Glomerular visceral epithelial cell (primary cell): Measurements from ENCODE around the gene MED12.

Experiments used
- DNase-seq: peaks from one replicate; pipeline ENCODE4 v3.0.0-alpha.2; 2016; ENCODE audit errors: extremely low spot score

The MED12 gene

DNA sequence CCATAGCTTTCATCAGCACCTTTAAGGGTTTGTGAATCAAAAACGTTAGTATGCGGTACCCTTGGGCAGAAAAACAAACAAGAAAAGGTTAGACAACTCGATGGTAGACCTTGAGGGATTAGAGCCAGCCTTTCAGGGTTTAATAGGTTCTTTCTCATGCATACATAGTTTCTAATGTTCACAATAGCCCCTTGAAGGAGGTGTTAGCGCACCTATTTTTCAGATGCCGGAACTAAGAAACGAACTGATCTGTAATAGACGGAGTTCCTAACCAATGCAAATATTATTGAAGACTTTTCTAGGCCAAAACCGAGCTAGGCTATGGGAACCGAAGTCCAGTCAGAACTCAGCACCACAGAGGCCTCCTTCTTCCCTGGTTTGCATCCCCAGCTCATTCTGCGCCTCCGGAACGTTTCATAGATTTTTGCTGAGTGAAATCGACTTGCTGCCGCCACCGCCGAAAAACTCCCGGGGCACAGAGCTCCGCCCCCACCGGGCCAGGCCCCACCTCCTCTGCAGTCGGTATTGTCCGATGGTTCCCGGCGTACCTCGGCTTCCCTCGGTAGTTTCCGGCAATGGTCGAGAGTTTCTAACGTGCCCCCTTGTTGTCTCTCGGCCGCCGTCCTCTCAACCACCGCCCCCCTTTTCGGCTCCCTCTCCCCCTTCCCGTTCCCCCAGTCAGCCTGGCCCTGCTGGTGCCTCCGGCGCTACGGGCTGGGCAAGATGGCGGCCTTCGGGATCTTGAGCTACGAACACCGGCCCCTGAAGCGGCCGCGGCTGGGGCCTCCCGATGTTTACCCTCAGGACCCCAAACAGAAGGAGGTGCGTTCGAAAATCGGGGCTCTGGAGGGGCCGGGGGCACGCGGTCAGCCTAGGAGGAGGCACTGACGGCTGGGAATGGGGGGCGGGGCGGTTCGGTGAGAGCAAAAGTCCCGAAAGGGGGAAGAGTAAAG is at the start of gene MED12:
Gene MED12, plus strand, starts transcription at position 565 of the 953 bp plus-strand sequence. Its CDS starts 159 bp downstream, at position 724.
- DNase-seq, result peak; percentile 75

DNA sequence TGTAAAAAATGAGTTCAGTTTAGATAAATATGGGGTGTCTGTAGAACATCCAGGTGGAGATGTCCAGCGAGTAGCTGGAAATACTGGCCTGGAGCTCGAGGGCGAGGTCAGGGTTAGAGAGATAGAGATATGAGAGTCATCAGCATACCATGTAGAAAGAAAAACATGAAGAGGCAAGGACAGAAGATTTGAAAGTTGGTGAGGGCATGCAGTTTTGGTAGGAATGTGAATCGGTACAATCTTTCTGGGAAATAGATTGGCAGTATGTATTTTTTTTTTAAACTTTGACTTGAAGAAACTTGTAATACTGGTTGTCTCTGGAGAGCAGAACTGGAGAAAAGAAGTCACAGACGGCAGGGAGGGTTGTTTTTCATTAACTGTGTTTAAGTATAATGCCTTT is 47.9 kb upstream of the MED12 start:
- no peak for DNase-seq

DNA sequence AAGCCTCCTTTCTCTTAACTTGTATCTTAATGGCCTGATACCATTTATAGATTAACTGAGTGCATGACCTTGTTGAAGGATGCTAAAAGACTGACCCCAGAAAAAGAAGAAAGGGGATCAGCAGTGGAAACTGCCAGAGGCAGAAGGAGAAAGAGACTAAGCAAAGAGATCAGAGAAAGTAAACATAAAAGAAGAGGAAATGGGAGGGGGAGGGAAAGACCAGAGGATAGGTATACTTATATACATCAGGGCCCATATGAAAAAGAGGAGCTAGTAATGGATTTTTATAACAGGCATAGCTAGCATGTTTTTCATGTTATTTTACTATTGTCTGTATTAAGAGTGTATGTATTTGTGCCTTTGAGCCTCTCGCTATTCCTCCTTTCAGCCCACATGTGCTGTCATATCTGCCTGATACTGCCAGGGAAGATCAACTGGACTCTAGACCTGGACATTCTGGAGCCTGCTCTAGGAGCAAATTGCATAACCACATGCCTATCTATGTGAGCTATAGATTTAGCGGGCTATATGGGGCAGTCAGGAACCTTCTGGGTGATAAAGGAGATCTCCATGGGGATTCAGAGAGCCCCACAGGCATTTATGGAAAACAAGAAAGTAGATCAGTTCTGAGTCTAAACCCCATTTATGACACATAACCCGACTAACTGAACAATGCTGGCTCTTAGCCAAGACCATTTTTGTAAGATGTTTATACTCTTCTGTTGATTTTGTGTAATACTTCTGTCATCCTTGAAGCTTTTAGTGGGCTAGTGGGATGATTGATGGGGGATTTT is 36.9 kb upstream of the MED12 start:
- no peak for DNase-seq

DNA sequence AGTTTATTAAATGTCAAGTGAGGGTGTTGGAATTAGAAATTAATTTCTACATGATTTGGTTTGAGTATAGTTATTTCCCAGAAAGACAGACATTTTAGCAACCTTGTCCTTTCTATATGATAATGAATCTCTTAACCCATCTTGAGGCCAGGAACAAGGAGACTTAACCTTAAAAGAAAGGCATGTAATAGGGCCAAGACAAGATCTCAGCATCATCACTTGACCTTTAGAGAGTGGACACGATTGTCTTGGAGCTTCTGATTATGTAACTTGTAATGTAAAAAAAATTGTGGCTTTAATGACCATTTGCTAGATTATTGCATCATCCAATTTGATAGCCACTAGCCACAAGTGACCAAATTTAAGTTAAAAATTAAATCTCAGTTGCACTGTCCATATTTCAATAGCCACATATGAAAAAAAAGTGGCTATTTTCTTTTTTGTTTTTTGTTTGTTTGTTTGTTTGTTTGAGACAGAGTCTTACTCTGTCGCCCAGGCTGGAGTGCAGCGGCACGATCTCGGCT is 36.2 kb upstream of the MED12 start:
- DNase-seq, result no peak

DNA sequence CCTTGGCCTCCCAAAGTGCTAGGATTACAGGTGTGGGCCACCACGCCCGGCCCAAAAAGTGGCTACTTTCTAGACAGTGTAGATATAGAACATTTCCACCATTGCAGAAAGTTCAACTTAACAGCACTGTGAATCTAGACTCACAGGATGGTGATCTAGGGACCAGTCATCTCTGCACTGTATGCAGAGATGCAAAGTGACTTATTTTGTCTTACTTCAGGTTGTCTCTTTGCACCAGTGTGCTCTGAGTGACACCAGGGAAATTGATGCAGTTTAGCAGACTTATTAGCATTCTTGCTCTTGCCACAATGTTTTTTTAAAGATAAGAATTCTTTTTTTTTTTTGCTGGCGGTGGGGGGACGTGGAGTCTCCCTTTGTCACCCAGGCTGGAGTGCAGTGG is 35.6 kb upstream of the MED12 start:
- DNase-seq, result no peak

DNA sequence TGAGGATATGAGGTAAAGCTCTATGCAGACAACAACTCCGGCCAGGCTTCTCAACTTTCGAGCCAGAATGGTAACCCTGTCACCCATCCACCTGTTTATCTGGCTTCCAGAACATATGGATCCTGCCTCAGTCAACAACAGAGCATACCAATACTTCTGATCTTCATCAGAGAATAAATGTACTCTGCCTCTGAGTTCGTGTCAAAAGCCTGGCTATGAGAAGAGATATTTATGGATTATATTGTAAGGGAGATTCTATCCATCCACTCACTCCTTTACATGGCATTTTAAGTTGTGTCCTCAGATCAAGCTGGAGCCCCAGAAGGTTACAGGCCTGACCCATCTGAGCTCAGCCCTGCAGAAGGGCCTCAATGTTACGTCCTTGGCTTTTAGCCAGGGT is 32.5 kb upstream of the MED12 start:
- no peak for DNase-seq

DNA sequence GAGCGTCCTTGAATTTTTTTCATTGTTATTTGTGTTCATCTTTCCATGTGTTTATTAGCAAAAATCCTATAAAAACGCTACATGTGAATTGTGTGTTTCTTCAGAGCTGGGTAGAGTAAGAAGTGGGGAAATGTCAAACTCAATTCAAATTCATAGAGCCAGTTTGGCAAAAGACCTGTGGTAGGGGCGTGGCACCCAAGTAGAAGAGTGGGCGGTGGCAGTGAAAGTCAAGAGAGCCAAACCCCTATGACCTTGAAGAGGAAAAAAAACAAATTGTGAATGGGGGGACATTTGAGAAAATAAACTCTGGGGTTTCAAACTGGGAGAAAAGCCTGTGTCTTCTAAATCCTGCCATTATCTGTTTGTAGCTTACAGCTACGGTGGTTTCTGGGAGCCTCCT is 27.1 kb upstream of the MED12 start:
- DNase-seq, result no peak

DNA sequence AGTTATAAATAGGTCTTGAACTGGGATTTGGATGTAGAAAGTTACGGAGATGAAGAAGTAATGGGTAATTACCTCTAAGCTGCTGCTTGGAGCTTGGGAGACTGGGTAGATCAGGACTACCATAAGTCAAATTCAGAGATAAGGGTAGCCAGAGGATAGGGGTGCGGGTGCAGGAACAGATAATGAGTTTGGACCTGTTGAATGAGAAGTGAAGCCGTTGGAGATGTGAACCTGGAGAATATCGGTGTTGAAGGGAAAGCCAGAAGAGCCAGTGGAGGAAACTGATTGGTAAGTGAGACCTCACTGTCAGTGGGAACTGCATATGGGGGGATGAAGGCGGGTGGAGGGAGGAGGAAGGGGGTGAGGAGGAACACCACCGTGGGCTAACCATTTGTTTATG is 23.4 kb upstream of the MED12 start:
- DNase-seq, result no peak

DNA sequence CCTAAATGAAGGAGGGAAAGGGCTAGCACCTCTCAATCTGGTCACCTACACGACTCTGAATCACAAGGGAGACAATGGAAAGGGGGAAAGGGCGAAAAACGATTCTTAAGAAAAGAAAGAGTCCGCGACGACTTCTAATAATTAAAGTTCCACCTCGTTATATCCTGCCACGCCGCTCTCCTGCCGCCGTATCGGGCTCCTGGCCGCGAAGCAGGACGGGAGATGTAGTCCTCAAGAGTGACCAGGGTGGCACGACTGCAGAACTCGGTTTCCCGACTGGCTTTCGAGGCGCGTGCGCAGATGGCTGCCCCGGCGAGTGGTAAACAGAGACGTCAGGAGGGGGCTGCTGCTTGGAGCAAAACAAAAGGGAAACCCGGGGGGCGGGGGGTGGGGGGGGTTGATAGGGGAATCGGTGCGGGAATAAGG is 22.8 kb upstream of the MED12 start, which contains the start of gene FOXO4:
Gene FOXO4, plus strand, starts transcription at position 297 of the 426 bp plus-strand sequence. CDS start 678 bp downstream, outside the sequence.
- DNase-seq, result peak; percentile 81

DNA sequence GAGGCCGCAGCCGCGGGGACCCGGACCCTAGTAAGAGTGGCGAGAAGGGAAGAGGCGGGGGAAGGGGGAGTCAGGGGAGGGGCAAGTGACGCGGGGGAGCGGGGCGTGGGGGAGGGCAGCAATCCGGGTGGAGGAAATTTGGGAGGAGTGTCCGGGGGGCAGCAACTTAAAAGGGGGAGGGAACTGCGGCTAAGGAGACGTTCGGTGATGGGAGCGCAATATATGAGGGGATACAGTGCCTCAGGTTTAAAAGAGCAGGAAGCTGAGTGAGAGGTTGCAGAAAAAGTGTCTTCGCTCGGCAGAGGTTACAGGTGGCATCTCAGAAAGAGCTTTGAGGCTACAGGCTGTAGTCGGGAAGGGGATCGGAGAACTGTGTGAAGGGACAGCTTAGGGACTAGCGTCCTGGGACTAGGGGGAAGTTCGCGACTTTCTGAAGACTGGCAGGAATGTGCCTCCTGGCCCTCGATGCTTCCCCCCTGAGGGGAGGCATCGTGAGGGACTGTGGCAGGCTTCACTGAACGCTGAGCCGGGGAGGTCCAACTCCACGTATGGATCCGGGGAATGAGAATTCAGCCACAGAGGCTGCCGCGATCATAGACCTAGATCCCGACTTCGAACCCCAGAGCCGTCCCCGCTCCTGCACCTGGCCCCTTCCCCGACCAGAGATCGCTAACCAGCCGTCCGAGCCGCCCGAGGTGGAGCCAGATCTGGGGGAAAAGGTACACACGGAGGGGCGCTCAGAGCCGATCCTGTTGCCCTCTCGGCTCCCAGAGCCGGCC is 22.2 kb upstream of the MED12 start:
- peak; percentile 56 for DNase-seq

DNA sequence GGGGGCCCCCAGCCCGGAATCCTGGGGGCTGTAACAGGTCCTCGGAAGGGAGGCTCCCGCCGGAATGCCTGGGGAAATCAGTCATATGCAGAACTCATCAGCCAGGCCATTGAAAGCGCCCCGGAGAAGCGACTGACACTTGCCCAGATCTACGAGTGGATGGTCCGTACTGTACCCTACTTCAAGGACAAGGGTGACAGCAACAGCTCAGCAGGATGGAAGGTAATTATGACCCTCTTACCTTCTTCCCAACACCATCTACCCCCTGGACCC is 21.7 kb upstream of the MED12 start:
- DNase-seq, result no peak

DNA sequence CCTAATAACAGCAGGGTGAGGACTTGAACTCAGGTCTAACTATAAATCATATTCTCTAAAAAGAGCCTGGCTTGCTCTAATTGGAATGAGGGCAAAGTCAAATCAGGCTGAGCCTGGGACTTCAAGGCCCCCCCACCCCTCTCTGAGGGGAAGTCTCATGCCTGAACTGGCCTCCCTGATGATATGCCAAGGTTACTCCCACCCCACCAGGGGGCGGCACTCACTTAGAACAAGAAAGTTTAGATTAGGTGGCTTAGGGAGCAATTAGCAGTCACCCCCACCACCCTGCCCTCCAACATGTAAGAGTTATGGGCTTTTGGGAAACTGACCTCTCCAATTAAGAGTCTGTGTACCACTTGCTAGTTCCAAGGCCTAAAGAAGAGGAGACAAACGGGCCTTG is 20.1 kb upstream of the MED12 start:
- peak; percentile 34 for DNase-seq

DNA sequence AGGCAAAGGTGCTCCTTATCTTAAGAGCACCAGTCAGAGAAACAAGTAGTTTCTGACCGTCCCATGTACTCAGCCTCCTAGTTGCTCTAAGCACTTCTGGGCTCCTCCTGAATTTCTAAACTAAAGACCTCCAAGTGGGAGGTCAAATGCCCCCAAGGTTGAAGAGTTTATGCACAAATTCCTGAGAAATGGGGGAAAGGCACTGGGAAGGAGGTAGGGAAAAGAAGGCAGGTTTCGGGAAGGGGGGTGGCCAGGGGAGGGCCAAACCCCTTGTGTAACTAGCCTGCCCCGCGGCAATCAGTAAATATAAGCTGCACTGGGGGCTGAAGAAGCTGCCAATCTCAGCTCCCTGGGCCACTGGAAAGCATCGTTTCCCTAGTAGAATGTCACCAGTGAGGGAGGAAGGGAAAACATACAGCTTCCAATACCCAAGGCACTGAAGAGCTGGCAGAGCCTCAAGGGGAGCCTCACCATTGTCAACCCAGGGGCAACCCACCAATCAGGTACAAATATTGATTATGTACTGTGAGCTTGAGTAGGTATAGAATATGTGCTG is 19.4 kb upstream of the MED12 start:
- no peak for DNase-seq

DNA sequence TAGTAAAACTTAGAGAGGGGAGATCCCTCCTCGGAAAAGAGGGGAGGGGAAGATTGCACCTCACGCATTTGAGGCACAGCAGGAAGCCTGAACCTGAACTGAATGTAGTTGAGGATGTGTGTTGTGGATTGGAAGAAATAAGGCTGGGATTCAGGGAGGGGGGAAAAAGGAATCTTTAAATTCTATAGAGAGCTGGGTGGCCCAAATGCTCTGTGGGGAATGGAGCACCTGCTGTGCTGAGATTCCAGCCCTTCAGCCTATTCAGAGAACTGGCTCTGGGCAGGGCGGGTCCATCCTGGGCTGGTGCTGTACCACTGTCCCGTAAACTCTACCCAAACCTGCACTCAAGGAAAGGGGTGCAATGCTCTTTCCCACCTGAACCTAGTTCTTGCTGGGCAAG is 18.7 kb upstream of the MED12 start:
- DNase-seq, result no peak

DNA sequence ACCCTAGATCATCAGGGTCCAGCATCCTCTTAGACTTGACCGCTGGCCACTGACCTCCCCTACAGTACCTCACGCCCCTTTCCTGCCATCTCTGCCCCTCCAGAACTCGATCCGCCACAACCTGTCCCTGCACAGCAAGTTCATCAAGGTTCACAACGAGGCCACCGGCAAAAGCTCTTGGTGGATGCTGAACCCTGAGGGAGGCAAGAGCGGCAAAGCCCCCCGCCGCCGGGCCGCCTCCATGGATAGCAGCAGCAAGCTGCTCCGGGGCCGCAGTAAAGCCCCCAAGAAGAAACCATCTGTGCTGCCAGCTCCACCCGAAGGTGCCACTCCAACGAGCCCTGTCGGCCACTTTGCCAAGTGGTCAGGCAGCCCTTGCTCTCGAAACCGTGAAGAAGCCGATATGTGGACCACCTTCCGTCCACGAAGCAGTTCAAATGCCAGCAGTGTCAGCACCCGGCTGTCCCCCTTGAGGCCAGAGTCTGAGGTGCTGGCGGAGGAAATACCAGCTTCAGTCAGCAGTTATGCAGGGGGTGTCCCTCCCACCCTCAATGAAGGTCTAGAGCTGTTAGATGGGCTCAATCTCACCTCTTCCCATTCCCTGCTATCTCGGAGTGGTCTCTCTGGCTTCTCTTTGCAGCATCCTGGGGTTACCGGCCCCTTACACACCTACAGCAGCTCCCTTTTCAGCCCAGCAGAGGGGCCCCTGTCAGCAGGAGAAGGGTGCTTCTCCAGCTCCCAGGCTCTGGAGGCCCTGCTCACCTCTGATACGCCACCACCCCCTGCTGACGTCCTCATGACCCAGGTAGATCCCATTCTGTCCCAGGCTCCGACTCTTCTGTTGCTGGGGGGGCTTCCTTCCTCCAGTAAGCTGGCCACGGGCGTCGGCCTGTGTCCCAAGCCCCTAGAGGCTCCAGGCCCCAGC is 17.6 kb upstream of the MED12 start:
- DNase-seq, result no peak

DNA sequence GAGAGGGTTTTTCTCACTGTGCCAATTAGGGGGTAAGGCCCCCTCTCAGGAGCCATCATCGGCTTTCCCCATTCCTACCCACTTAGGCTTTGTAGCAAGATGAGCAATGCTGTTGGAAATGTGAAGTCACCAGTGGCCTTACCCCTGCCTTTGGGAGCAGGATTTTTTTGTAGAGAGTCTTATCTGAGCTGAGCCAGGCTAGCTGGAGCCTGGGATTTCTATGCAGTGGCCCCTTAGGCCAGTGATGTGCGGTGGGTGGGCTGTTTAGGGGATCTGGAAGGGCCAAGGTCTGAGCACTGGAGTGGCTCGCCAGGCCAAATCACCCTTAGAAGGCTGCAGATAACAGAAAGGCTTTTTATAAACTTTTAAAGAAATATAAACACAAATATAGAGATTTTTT is 16.1 kb upstream of the MED12 start:
- DNase-seq, result no peak

DNA sequence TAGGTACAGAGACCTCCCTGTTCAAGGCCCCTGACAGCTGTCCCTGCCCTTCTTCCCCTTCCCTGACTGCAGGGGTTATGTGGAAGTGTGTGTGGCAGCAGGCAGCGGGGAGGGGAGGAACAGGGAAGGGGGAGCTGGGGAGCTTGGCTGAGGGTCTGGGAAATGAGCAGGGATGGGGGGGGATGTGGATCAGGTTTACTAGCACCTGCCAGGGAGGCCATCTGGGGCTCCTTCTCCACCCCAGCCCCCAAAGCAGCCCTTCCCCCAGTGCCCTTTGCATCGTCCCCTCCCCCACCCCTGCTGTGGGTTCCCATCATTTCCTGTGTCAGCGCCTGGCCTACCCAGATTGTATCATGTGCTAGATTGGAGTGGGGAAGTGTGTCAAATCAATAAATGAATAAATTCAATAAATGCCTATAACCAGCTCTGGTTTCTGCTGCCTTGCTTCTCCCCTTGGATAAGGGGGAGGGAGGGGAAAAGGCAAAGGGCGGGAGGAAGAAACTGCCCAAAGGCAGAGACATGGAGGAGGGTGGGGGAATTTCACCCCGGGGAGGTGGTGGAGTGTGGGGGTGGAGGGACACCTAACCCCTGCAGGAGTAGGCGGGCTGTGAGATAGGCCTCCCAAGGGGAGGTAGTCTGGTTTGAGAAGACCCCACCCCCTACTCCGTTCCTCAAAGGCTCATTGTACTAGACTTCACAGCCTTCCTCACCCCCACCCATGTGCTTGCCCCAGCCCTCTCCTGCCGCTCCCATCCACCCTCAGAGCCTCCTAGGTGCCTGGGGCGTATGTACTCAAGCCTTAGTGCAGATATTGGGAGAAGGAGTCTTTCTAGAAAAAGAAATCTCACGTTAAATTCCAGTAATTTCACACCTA is 15.0 kb upstream of the MED12 start:
- no peak for DNase-seq

DNA sequence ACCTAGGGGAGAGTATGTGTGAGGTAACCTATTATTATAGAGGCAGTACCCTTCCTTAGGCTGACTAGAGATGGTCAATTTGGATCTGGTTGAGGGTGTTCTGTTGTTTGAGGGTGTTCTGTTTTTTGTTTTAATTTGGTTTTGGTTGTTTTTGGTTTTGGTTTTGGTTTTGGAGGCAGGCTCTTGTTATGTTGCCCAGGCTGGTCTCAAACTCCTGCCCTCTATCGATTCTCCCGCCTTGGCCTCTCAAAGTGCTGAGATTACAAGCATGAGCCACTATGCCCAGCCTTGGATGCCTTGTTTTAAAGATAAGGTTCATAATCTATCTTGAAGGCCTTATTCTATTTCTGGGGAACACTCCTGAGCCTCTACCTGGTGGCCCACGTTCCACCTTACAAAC is 12.8 kb upstream of the MED12 start:
- DNase-seq, result no peak

DNA sequence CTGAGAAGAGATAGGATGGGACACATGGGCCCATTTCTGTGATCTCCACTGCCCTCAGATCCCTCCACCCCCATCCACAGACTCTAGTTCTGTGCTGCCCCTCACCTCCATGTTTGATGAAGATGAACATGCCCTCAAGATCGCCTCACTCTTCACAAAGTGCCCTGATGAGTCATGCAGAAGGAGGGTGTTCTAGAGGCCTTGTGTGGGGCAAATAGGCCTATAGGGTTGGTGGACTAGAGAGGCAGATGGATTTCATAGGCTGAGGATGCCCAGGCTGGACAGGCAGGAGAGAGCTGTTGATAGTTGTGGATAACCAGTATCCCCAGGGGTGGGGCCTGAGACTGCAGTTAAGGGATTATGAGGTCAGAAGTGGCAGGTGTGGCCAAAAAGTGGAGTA is 12.0 kb upstream of the MED12 start, which contains the start of gene CXorf65:
Gene CXorf65, minus strand, starts transcription at position 314 of the 400 bp plus-strand sequence. Its CDS starts 184 bp downstream, at position 130.
- DNase-seq, result no peak
